Measurements from ENCODE around the gene NCAPG2. TPM values are rescaled to one million over a fixed set of nuclear protein-coding genes. Genes with fewer than 3 reads are reported as not detected.

Gene NCAPG2
- total and polyA plus RNA-seq, 2 of the 13 experiments (the other 11 are each of a cell fraction or from before 2014, with no cell fraction given) = 15.1 to 30.7 TPM

DNA sequence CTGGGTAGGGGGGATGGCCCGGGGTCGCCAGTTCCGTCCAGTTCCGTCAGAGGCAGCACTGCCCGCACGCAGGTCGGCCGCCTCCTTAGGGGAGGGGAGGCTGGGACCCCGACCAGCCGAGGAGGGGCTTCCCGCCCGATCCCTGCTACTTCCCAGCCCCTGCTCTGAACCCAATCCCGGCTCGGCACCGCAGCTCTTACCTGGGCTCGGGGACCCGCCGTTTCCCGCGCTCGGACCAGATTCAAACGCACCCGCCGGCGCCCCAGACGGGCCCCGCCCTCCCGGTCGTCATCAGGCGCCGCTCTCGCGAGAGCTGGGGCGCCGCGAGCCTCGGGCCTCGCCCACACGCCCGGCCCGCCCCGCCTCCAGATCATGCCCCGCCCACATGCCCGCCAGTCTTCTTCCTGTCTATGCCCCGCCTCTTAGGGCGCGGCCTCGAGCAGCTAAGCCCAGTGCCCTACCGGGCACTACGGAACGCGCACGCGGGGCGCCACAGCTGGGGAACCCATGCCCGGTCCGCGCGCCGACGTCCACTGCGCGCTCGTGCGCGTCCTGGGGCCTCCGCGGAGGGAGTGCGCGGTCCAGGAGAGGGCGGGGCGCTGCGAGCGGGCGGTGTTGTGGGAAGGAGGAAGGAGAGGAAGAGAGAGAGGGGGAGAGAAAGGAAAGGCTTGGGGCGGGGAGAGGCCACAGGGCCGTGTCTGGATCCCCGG is at the start of gene NCAPG2 (continued):
- TF ChIP-seq, protein P1, sequence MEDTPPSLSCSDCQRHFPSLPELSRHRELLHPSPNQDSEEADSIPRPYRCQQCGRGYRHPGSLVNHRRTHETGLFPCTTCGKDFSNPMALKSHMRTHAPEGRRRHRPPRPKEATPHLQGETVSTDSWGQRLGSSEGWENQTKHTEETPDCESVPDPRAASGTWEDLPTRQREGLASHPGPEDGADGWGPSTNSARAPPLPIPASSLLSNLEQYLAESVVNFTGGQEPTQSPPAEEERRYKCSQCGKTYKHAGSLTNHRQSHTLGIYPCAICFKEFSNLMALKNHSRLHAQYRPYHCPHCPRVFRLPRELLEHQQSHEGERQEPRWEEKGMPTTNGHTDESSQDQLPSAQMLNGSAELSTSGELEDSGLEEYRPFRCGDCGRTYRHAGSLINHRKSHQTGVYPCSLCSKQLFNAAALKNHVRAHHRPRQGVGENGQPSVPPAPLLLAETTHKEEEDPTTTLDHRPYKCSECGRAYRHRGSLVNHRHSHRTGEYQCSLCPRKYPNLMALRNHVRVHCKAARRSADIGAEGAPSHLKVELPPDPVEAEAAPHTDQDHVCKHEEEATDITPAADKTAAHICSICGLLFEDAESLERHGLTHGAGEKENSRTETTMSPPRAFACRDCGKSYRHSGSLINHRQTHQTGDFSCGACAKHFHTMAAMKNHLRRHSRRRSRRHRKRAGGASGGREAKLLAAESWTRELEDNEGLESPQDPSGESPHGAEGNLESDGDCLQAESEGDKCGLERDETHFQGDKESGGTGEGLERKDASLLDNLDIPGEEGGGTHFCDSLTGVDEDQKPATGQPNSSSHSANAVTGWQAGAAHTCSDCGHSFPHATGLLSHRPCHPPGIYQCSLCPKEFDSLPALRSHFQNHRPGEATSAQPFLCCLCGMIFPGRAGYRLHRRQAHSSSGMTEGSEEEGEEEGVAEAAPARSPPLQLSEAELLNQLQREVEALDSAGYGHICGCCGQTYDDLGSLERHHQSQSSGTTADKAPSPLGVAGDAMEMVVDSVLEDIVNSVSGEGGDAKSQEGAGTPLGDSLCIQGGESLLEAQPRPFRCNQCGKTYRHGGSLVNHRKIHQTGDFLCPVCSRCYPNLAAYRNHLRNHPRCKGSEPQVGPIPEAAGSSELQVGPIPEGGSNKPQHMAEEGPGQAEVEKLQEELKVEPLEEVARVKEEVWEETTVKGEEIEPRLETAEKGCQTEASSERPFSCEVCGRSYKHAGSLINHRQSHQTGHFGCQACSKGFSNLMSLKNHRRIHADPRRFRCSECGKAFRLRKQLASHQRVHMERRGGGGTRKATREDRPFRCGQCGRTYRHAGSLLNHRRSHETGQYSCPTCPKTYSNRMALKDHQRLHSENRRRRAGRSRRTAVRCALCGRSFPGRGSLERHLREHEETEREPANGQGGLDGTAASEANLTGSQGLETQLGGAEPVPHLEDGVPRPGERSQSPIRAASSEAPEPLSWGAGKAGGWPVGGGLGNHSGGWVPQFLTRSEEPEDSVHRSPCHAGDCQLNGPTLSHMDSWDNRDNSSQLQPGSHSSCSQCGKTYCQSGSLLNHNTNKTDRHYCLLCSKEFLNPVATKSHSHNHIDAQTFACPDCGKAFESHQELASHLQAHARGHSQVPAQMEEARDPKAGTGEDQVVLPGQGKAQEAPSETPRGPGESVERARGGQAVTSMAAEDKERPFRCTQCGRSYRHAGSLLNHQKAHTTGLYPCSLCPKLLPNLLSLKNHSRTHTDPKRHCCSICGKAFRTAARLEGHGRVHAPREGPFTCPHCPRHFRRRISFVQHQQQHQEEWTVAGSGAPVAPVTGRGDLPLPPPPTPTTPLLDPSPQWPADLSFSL (CRISPR knock-in tag; IDR thresholded peaks at IDR 0.05) = no peak
- TF ChIP-seq ZNF329 (CRISPR knock-in tag; IDR thresholded peaks at IDR 0.05; ENCODE audit: low read depth) = no peak
- no peak for TF ChIP-seq ARHGAP35 (CRISPR knock-in tag; IDR thresholded peaks at IDR 0.05; ENCODE audit: borderline replicate concordance)
- TF ChIP-seq, protein P2, sequence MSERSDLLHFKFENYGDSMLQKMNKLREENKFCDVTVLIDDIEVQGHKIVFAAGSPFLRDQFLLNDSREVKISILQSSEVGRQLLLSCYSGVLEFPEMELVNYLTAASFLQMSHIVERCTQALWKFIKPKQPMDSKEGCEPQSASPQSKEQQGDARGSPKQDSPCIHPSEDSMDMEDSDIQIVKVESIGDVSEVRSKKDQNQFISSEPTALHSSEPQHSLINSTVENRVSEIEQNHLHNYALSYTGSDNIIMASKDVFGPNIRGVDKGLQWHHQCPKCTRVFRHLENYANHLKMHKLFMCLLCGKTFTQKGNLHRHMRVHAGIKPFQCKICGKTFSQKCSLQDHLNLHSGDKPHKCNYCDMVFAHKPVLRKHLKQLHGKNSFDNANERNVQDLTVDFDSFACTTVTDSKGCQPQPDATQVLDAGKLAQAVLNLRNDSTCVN (CRISPR knock-in tag; IDR thresholded peaks at IDR 0.05; ENCODE audit: borderline replicate concordance) = no peak
- no peak for TF ChIP-seq HDAC6 (IDR thresholded peaks at IDR 0.05; ENCODE audit: low read depth, low read length)
- TF ChIP-seq ZSCAN20 (CRISPR knock-in tag; IDR thresholded peaks at IDR 0.05; ENCODE audit: borderline replicate concordance) = 0 out of 2 replicates have a peak, but pooled peaks have one; percentile 37
- TF ChIP-seq ZKSCAN1 (IDR thresholded peaks at IDR 0.05; ENCODE audit: low read length) = no peak
- peak; percentile 84 for TF ChIP-seq ZNF766 (CRISPR knock-in tag; IDR thresholded peaks at IDR 0.05; ENCODE audit: borderline replicate concordance)
- TF ChIP-seq, protein P3, sequence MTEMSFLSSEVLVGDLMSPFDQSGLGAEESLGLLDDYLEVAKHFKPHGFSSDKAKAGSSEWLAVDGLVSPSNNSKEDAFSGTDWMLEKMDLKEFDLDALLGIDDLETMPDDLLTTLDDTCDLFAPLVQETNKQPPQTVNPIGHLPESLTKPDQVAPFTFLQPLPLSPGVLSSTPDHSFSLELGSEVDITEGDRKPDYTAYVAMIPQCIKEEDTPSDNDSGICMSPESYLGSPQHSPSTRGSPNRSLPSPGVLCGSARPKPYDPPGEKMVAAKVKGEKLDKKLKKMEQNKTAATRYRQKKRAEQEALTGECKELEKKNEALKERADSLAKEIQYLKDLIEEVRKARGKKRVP (CRISPR knock-in tag; IDR thresholded peaks at IDR 0.05) = peak in 1 of 2 experiments; percentile 66; a peak in 2 of 4 replicates
- TF ChIP-seq MLLT10 (CRISPR knock-in tag; IDR thresholded peaks at IDR 0.05) = no peak
- no peak for TF ChIP-seq ZNF124 (CRISPR knock-in tag; IDR thresholded peaks at IDR 0.05)
- TF ChIP-seq ZNF543 (CRISPR knock-in tag; IDR thresholded peaks at IDR 0.05) = no peak
- TF ChIP-seq SP5 (CRISPR knock-in tag; IDR thresholded peaks at IDR 0.05; ENCODE audit: borderline replicate concordance, low read depth) = peak; percentile 62
- TF ChIP-seq, protein P4, sequence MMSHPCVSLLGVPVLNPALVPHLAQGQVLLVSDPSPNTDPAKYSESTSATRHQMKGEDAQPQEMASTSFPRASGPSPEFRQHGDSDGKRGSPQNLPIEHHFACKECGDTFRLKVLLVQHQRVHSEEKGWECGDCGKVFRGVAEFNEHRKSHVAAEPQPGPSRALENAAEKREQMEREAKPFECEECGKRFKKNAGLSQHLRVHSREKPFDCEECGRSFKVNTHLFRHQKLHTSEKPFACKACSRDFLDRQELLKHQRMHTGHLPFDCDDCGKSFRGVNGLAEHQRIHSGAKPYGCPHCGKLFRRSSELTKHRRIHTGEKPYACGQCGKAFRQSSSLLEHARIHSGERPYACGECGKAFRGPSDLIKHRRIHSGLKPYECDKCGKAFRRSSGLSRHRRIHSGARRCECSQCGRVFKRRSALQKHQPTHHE (CRISPR knock-in tag; IDR thresholded peaks at IDR 0.05; ENCODE audit: borderline replicate concordance) = 0 out of 2 replicates have a peak, but pooled peaks have one; percentile 21
- TF ChIP-seq ZNF274 (CRISPR knock-in tag; IDR thresholded peaks at IDR 0.05) = peak; percentile 80; the same call in 1 of the 2 replicates
- peak; percentile 81 for TF ChIP-seq POGZ (CRISPR knock-in tag; IDR thresholded peaks at IDR 0.05)
- no peak for TF ChIP-seq FOXK2 (IDR thresholded peaks at IDR 0.05)
- no peak for TF ChIP-seq ADNP (CRISPR knock-in tag; IDR thresholded peaks at IDR 0.05)
- TF ChIP-seq, protein P5, sequence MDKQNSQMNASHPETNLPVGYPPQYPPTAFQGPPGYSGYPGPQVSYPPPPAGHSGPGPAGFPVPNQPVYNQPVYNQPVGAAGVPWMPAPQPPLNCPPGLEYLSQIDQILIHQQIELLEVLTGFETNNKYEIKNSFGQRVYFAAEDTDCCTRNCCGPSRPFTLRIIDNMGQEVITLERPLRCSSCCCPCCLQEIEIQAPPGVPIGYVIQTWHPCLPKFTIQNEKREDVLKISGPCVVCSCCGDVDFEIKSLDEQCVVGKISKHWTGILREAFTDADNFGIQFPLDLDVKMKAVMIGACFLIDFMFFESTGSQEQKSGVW (CRISPR knock-in tag; IDR thresholded peaks at IDR 0.05; ENCODE audit: borderline replicate concordance) = no peak

Measured in HepG2 (cell line).